H1 (cell line): ENCODE data around the gene FXR2. TPM values are rescaled to one million over a fixed set of nuclear protein-coding genes. Genes with fewer than 3 reads are reported as not detected.

Experiments
- CTCF ChIA-PET: fragments of 300-600 bp; sonication (Branson Sonifier 250); formaldehyde crosslinking; loops from one replicate; lab custom pipeline; 2021; ENCODE audit not compliant: partially characterized antibody; lab: Charles Lee
- POLR2A ChIA-PET: fragments of 300-600 bp; sonication (Branson Sonifier 250); formaldehyde crosslinking; loops from one replicate; lab custom pipeline; 2021; ENCODE audit warnings: inconsistent platforms; ENCODE audit not compliant: partially characterized antibody; lab: Charles Lee
- DNase-seq, 2 experiments: peaks; one replicate each; pipeline versions ENCODE4 v3.0.0 to v3.0.0-alpha.2; 2010 to 2022; ENCODE audit warnings: low spot score in 2 of 2, low read depth in 1 of 2, mixed read lengths in 1 of 2
- FAIRE-seq: peaks from 2 replicates; lab custom pipeline; 2011; peaks lifted over from hg19 to GRCh38; lab: Jason Lieb, UNC
- H2AFZ ChIP-seq: 2 replicates; pipeline ENCODE4 v1.8.1; 2012; ENCODE audit warnings: low read length, inconsistent platforms
- H2AK5ac ChIP-seq: 2 replicates; pipeline ENCODE4 v1.6.1; 2013; ENCODE audit warnings: low read depth, low read length
- H2BK120ac ChIP-seq: replicated peaks from 2 replicates; pipeline ENCODE3; 2013; ENCODE audit warnings: low read depth, low read length, inconsistent platforms
- H2BK12ac ChIP-seq: 2 replicates; pipeline ENCODE4 v1.6.1; 2013; ENCODE audit warnings: low read depth, low read length
- H2BK15ac ChIP-seq: 2 replicates; pipeline ENCODE4 v1.6.1; 2013; ENCODE audit warnings: low read length
- H2BK20ac ChIP-seq: 2 replicates; pipeline ENCODE4 v1.6.1; 2013; ENCODE audit warnings: low read length
- H2BK5ac ChIP-seq: 2 replicates; pipeline ENCODE4 v1.6.1; 2013; ENCODE audit warnings: low read depth, low read length
- H3K14ac ChIP-seq: 2 replicates; pipeline ENCODE4 v1.6.1; 2013; ENCODE audit warnings: inconsistent platforms; ENCODE audit not compliant: insufficient read length
- H3K18ac ChIP-seq: 2 replicates; pipeline ENCODE4 v1.6.1; 2013; ENCODE audit warnings: low read length; ENCODE audit errors: extremely low read depth
- H3K23ac ChIP-seq: 2 replicates; pipeline ENCODE4 v1.6.1; 2013; ENCODE audit warnings: inconsistent platforms; ENCODE audit not compliant: insufficient read length
- H3K23me2 ChIP-seq: 2 replicates; pipeline ENCODE4 v1.6.1; 2013; ENCODE audit warnings: low read depth, low read length
- H3K27ac ChIP-seq: 2 replicates; pipeline ENCODE4 v1.6.1; 2011; ENCODE audit warnings: low read depth, low read length, inconsistent platforms
- H3K27me3 ChIP-seq, 4 experiments: replicated peaks in 1 of 4; 1 replicate in 1 of 4; 2 replicates in 3 of 4; pipeline versions ENCODE4 v1.6.1 to v1.8.1; 2011 to 2013; ENCODE audit warnings: low read length in 3 of 4, mild to moderate bottlenecking in 3 of 4, inconsistent platforms in 2 of 4, mixed read lengths in 2 of 4, moderate library complexity in 1 of 4; ENCODE audit not compliant: control insufficient read depth in 3 of 4, insufficient read depth in 3 of 4; ENCODE audit errors: extremely low read depth in 1 of 4
- H3K36me3 ChIP-seq, 4 experiments: 2 replicates each; pipeline versions ENCODE4 v1.6.1 to v1.8.1; 2011 to 2013; ENCODE audit warnings: mild to moderate bottlenecking in 4 of 4, low read length in 3 of 4, moderate library complexity in 2 of 4, control low read depth in 1 of 4, inconsistent platforms in 1 of 4; ENCODE audit not compliant: insufficient read depth in 4 of 4, control insufficient read depth in 2 of 4
- H3K4ac ChIP-seq: replicated peaks from 2 replicates; pipeline ENCODE3; 2013; ENCODE audit warnings: low read length, low read depth, mixed read lengths, inconsistent platforms; ENCODE audit not compliant: insufficient read length
- H3K4me1 ChIP-seq, 4 experiments: replicated peaks in 1 of 4; 1 replicate in 1 of 4; 2 replicates in 3 of 4; pipeline versions ENCODE4 v1.6.1 to v1.8.1; 2011 to 2013; ENCODE audit warnings: low read length in 3 of 4, inconsistent platforms in 2 of 4, mixed read lengths in 1 of 4; ENCODE audit not compliant: insufficient read depth in 4 of 4, control insufficient read depth in 3 of 4
- H3K4me2 ChIP-seq, 2 experiments: 2 replicates each; pipeline versions ENCODE4 v1.6.1 to v1.8.1; 2011 to 2013; ENCODE audit warnings: low read depth in 2 of 2, low read length in 2 of 2, control low read depth in 1 of 2, inconsistent platforms in 1 of 2, mild to moderate bottlenecking in 1 of 2; ENCODE audit not compliant: insufficient read depth in 1 of 2
- H3K4me3 ChIP-seq, 4 experiments: fragments of 200-600, 300-600 bp in 1 of 4; sonication (generic), shearing (Covaris generic), sonication (Bioruptor Twin) in 1 of 4; 2 replicates each; pipeline versions ENCODE4 v1.5.1 to v1.8.1; 2011 to 2016; ENCODE audit warnings: low read length in 4 of 4, low read depth in 3 of 4, control low read depth in 2 of 4, inconsistent platforms in 2 of 4, mild to moderate bottlenecking in 2 of 4, mixed read lengths in 1 of 4, moderate library complexity in 1 of 4; ENCODE audit not compliant: insufficient read depth in 2 of 4; ENCODE audit errors: extremely low read depth in 1 of 4
- H3K56ac ChIP-seq: replicated peaks from 2 replicates; pipeline ENCODE3; 2013; ENCODE audit warnings: low read depth, mild to moderate bottlenecking, mixed read lengths, low read length, inconsistent platforms; ENCODE audit not compliant: insufficient read length
- H3K79me1 ChIP-seq: 2 replicates; pipeline ENCODE4 v1.6.1; 2013; ENCODE audit warnings: low read depth, low read length, control low read depth
- H3K79me2 ChIP-seq, 2 experiments: 2 replicates each; pipeline versions ENCODE4 v1.6.1 to v1.8.1; 2012 to 2013; ENCODE audit warnings: low read length in 2 of 2, mild to moderate bottlenecking in 2 of 2, inconsistent platforms in 1 of 2; ENCODE audit not compliant: insufficient read depth in 2 of 2, control insufficient read depth in 1 of 2
- H3K9ac ChIP-seq, 4 experiments: replicated peaks in 1 of 4; 1 replicate in 1 of 4; 2 replicates in 3 of 4; pipeline versions ENCODE4 v1.6.1 to v1.8.1; 2011 to 2013; ENCODE audit warnings: low read depth in 3 of 4, low read length in 3 of 4, control low read depth in 2 of 4, mild to moderate bottlenecking in 2 of 4, moderate library complexity in 2 of 4, inconsistent platforms in 1 of 4; ENCODE audit errors: extremely low read depth in 1 of 4
- H3K9me3 ChIP-seq, 2 experiments: 2 replicates each; pipeline versions ENCODE4 v1.6.1 to v1.8.1; 2012 to 2013; ENCODE audit warnings: mild to moderate bottlenecking in 2 of 2, moderate library complexity in 2 of 2, control low read depth in 1 of 2, inconsistent platforms in 1 of 2, low read depth in 1 of 2, low read length in 1 of 2, mixed read lengths in 1 of 2; ENCODE audit not compliant: insufficient read depth in 2 of 2
- H4K20me1 ChIP-seq, 2 experiments: replicated peaks in 1 of 2; 2 replicates each; pipeline versions ENCODE3 to v1.8.1; 2011 to 2013; ENCODE audit warnings: inconsistent platforms in 2 of 2, low read length in 2 of 2, mild to moderate bottlenecking in 1 of 2; ENCODE audit not compliant: insufficient read depth in 2 of 2, control insufficient read depth in 1 of 2
- H4K5ac ChIP-seq: 2 replicates; pipeline ENCODE4 v1.6.1; 2013; ENCODE audit warnings: low read length, low read depth, mixed read lengths, inconsistent platforms; ENCODE audit not compliant: insufficient read length
- H4K8ac ChIP-seq: 2 replicates; pipeline ENCODE4 v1.8.0; 2013; ENCODE audit warnings: mild to moderate bottlenecking, moderate library complexity, low read length, inconsistent platforms; ENCODE audit not compliant: insufficient read depth; ENCODE audit errors: extremely low read depth
- H4K91ac ChIP-seq: replicated peaks from 2 replicates; pipeline ENCODE3; 2013; ENCODE audit warnings: low read length, mixed read lengths, inconsistent platforms; ENCODE audit not compliant: insufficient read length
- ASH2L ChIP-seq: fragments of 200-600, 300-600 bp; sonication (generic); IDR thresholded peaks from one replicate; pipeline ENCODE4 v1.7.1; 2017; ENCODE audit warnings: low read length
- CEBPB ChIP-seq: IDR thresholded peaks from 2 replicates; pipeline ENCODE4 v1.6.1; 2012; ENCODE audit warnings: low read depth, low read length
- CHD2 ChIP-seq: IDR thresholded peaks from 2 replicates; pipeline ENCODE4 v1.6.1; 2012; ENCODE audit warnings: low read length, improper control_type of control experiment
- CTCF ChIP-seq, 3 experiments: IDR thresholded peaks; 1 replicate in 2 of 3; 2 replicates in 1 of 3; pipeline versions ENCODE4 v1.5.1 to v1.6.1; 2011; ENCODE audit warnings: low read length in 3 of 3, mild to moderate bottlenecking in 3 of 3, inconsistent platforms in 2 of 3, low read depth in 1 of 3, moderate library complexity in 1 of 3; ENCODE audit not compliant: insufficient read depth in 1 of 3; ENCODE audit errors: control extremely low read depth in 1 of 3
- E2F6 ChIP-seq: IDR thresholded peaks from 2 replicates; pipeline ENCODE4 v1.6.1; 2012; ENCODE audit warnings: inconsistent platforms
- FOSL1 ChIP-seq: IDR thresholded peaks from 2 replicates; pipeline ENCODE4 v1.6.1; 2011; ENCODE audit warnings: mild to moderate bottlenecking, low read depth, low read length, moderate library complexity; ENCODE audit not compliant: insufficient read depth
- SIX5 ChIP-seq: IDR thresholded peaks from 2 replicates; pipeline ENCODE4 v1.6.1; 2011; ENCODE audit warnings: mild to moderate bottlenecking, low read depth, low read length
- SUZ12 ChIP-seq: fragments of 200-600 bp; sonication (generic); IDR thresholded peaks from 2 replicates; pipeline ENCODE4 v1.6.1; 2012; ENCODE audit warnings: mild to moderate bottlenecking, inconsistent platforms, low read length, moderate library complexity, mixed read lengths
- TAF7 ChIP-seq: optimal IDR thresholded peaks from 2 replicates; pipeline ENCODE3; 2011; ENCODE audit warnings: low read depth, mild to moderate bottlenecking, inconsistent platforms, low read length, moderate library complexity, borderline replicate concordance
- WGBS, 2 experiments: shearing (Covaris generic) in 1 of 2; methylation state at CpG; one replicate each; pipeline versions ENCODE4 v1.1.6 to v1.1.7; 2013 to 2015; ENCODE audit warnings: low lambda C conversion rate in 2 of 2, mixed read lengths in 2 of 2, inconsistent platforms in 1 of 2, low coverage in 1 of 2, missing lambda C conversion rate in 1 of 2; ENCODE audit not compliant: insufficient replicate concordance in 2 of 2, insufficient coverage in 1 of 2, insufficient read length in 1 of 2; ENCODE audit errors: extremely low coverage in 1 of 2, missing lambda C conversion rate in 1 of 2; 5-methylcytosine and 5-hydroxymethylcytosine counted together
- polyA plus RNA-seq, 7 experiments: library from polyadenylated mRNA; depleted of rRNA in 3 of 7; stranded (reverse) in 5 of 7; unstranded in 2 of 7; fragments of >200 nt in 5 of 7; fragments of 200-250 nt in 2 of 7; gene quantifications; 1 replicate in 5 of 7; 2 replicates in 1 of 7; 4 replicates in 1 of 7; pipeline versions ENCODE4 v1.2.1 to v1.2.3, GENCODE V29; 2011 to 2013; ENCODE audit warnings: missing spikeins in 2 of 7, mixed read lengths in 2 of 7
- total RNA-seq: library from RNA; stranded (reverse); fragmentation: NEBNext Ultra II Directional; extraction: Animal tissue kit (Norgen Biotek cat#: 25700); gene quantifications from 2 replicates; pipeline ENCODE4 v1.2.1, GENCODE V29; 2021

The FXR2 gene
- total and polyA plus RNA-seq, 2 of the 8 experiments (the other 6 are each of a cell fraction or from before 2014, with no cell fraction given), result 26.2 to 44.0 TPM

- WGBS, 2 experiments, result 95% methylated on average over 25 of the region's 30 CpGs; no CpG with 5 or more reads in 1 of the 2 experiments
- Histone ChIP-seq H2BK20ac (no peak overlapping the region), H3K56ac (no peak overlapping the region), H3K23ac (no peak overlapping the region), H2AK5ac (no peak overlapping the region), H2AFZ (no peak overlapping the region), H4K8ac (no peak overlapping the region), H4K5ac (no peak overlapping the region), H3K9me3 (no peaks in the 10 kb centered on the region), H3K4ac (no peak overlapping the region), H3K36me3 (peaks cover 22 to 43% (median 30%) of the 10 kb centered on the region in 4 experiments), H3K9ac (no peak overlapping the region), H2BK15ac (no peak overlapping the region), H3K27me3 (no peaks in the 10 kb centered on the region), H4K91ac (no peak overlapping the region), H3K79me2 (peaks cover 4 to 26% of the 10 kb centered on the region in 2 experiments; a peak in 3 of 4 replicates), H3K4me3 (peak overlapping the region in 3 of 4 experiments; percentile 71 to 96 (median 85); a peak in 5 of 8 replicates), H3K18ac (no peak overlapping the region), H2BK12ac (no peak overlapping the region), H4K20me1 (peaks cover 0 to 1% of the 10 kb centered on the region in 2 experiments), H3K23me2 (peaks cover 6% of the 10 kb centered on the region; the same call in 1 of the 2 replicates), H3K79me1 (peaks cover 11% of the 10 kb centered on the region), H3K14ac (no peak overlapping the region), H3K27ac (no peak overlapping the region), H2BK120ac (no peak overlapping the region), H3K4me1 (peaks cover 7 to 30% (median 14%) of the 10 kb centered on the region in 4 experiments), H2BK5ac (no peak overlapping the region), H3K4me2 (peak overlapping the region; percentile 49 to 96; a peak in 3 of 4 replicates)
- DNase-seq (no peak), FAIRE-seq (no peak)
- POLR2A ChIA-PET, result interaction anchor here (0.6 to 37.5 kb wide), 4 partner anchors 19 to 664 kb away, joined by 3 to 1144 read pairs (median 4); partner anchors contain the start of genes CD68, MPDU1 and SOX15
- TF ChIP-seq CHD2, result no peak
- TF ChIP-seq SUZ12, result no peak
- no peak for TF ChIP-seq SIX5
- no peak for TF ChIP-seq TAF7
- no peak for TF ChIP-seq CEBPB
- TF ChIP-seq CTCF (IDR thresholded peaks at IDR 0.05; ENCODE audit: control extremely low read depth in 1 of 3, insufficient read depth in 1 of 3, low read depth in 1 of 3, low read length in 3 of 3), result no peak
- TF ChIP-seq FOSL1, result no peak
- TF ChIP-seq ASH2L, result no peak
- no peak for TF ChIP-seq E2F6
- CTCF ChIA-PET, result interaction anchor here (0.6 to 12.7 kb wide), 3 partner anchors 29 to 110 kb away, joined by 3 to 251 read pairs (median 4); no protein-coding TSS in a partner anchor
Measured at GRCh38 chr17:7563115-7563869, 51.4 kb downstream of the FXR2 start.
